ENCODE data around the gene WASF1.
"Not testable (repeated sequence)": the region's sequence is repeated elsewhere in the genome, so short reads cannot be mapped to it uniquely, and the experiment has no call there.

WASF1 gene

DNA sequence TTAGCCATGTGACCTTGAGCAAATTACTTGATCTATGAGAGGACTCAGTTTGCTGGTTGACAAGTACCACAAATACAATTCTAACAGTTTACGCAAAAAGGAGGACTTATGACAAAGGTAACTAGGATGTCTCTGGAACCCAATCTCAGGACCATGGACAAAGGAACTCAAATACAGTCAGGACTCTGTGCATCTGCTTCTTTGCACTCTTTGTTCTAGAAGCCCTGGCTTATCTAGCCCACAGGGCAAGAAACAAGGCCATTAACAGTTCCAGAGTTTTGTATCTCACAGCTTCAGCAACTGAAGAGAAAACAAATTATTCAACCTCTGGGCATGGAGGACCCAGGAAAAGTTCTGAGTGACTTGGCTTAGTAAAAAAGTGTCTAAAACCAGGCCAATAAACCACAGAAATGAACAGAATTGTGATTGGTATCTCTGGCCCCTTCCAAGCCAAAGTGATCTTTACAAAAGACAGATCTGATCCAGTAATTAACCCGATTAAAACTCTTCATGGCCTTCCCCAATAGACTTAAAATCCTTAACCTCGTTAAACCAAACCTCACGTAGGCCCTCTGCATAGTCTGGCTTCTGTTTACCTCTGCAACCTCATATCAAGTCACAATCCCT, 5.9 kb downstream of the WASF1 start:
- no peak for DNase-seq

DNA sequence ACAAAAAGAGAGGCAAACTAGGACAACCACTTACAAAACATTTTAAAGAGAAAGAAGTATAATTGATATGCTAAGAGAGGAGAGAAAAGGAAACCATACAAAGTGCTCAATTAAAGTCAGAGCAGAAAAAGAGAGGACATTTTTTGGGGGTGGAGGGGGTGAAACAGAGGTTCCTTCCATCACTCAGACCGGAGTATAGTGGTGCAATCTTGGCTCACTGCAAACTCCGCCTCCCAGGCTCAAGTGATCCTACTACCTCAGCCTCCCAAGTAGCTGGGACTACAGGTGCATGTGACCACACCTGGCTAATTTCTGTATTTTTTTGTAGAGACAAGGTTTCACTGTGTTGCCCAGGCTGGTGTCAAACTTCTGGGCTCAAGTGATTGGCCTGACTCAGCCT, 9.4 kb downstream of the WASF1 start:
- no peak for DNase-seq

DNA sequence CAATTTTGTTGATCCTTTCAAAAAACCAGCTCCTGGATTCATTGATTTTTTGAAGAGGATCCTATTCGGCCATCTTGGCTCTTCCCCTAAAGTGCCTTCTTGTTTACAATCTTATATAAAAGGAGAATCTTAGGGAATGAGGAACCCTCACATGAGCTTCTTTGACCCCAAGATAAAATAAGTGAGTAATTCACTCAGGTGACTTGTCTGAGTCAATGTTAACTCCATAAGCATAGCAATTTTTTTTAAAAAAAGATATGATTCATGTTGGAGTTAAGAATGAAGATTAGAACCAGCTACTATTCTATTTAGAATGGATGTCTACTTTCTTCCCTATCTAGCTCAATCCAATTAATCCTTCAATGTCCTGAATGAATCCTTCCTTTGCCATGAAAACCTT, 21.0 kb downstream of the WASF1 start:
- no peak for DNase-seq

DNA sequence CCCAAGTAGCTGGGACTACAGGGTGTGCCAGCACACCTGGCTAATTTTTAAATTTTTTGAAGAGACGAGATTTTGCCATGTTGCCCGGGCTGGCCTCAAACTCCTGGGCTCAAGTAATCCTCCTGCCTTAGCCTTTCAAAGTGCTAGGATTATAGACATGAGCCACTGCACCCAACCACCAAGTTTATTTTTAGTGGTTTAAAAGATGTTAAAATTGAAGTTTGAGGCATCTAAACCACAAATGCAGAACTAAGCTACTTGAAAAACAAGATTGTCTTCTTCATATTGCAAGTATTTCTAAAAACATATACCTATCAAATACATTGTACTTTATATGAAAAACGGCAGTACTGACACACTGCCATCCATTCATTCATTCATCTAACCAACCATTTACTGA, 31.6 kb downstream of the WASF1 start:
- no peak for DNase-seq

DNA sequence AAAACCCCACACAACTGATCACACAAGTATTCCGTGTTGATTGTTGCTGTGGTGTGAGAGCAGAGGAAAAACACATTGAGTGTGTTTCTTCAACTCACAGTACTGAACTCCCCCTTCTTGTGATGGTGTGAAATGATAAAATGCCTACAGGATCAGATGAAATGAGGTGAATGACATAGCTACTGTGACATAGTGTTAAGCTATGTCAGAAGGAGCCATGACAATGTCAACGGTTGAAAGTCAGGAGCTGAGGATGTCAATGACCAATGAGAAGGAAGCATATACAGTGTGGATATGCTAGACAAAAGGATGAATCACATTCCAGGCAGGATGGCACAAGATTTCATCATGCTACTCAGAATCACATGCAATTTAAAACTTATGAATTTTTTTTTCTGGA, 38.8 kb downstream of the WASF1 start:
- DNase-seq, result peak; percentile 84

DNA sequence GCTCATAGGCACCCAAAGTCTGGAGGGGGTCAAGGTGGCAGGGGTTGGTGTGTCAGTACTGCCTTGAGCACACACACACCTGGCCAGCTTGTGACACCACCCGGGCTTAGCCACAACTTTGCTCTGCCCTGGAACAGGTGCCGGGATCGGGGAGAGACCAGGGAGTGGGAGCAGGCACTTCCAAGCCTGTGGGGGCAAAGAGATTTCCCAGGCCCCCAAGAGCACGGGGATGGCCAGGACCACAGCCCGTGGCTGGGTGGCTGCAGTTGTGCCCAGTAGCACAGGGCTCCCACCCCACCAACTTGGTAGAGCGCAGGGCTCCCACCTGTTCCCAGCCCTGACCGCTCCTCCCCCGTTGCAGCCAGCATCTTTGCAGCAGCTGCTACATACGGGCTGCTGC, 40.4 kb downstream of the WASF1 start:
- DNase-seq, result no peak

DNA sequence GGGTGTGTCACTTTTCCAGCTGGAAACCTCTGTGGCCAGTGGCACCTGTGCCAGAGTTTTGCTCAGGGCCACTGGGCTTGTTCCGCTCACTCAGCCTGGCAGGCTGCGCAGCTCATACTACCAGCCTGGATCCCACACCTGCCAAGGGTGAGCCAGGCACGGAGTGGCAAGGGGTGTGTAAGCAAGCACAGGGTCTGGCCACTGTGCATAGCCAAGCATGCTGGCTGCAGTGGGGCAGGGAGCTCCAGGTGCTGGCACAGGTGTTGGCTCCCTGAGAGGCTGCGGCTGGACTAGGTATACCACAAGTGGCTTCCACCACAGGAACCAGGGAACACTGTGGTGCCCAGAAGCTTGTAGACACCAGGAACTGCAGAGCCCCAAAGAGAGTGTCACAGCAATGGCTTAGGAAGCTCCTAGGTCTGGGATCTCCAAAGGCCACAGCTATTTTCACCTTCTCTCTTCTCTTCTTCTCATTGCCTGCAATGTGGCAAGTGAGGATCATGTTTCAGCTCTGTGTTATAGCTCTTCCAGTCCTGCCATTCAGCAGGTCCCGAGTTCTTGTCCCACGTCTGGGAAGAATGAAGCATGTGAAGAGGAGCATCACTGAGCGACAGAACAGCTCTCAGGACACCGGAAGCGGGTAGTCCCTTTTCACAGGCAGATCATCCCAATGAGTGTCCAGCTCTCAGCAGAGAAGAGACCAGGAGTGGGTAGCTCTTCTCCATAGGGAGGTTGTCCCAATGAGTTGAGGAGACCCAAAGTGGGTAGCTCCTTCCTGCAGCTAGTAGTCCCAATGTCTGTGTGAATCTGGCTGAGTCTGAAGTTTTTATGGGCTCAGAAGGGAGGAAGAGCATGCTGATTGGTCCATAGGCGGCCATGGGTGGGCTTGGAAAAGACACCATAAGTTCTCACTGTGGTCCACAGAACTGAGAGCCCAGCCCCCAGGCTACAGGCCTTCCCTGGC, 41.3 kb downstream of the WASF1 start:
- no peak for DNase-seq

DNA sequence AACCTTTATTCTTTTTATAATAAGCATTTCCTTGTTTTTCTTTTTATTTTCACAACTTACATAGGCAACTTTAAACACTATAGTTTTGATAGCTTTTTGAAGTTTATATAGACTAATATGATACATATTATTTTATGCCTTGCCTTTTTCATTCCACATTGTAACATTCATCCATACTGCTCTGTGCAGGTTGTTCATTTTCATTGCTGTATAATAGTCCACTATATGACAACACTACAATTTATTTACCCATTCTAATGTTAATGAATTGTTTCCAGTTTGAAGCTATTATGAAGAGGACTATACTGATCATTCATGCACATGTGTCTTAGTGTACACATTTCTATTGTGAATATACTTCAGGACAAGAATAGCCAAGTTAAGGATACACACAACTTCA, 49.1 kb downstream of the WASF1 start:
- no peak for DNase-seq

DNA sequence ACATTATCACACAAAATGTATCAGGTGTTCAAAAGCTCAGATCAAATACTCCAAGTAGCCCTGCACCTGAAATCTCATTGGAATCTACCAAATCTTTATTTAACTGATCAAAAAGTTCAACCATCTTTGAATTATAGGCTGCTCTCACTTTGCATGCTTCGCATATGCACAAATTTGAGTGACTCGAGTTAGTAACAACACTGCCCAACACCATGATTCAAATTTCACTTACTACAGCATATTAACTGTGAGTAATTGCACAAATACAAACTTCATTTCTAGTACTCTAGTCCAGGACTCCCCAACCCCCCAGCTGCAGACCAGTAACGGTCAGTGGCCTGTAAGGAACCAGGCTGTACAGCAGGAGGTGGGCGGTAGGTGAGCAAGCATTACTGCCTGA, 51.1 kb downstream of the WASF1 start:
- no peak for DNase-seq

DNA sequence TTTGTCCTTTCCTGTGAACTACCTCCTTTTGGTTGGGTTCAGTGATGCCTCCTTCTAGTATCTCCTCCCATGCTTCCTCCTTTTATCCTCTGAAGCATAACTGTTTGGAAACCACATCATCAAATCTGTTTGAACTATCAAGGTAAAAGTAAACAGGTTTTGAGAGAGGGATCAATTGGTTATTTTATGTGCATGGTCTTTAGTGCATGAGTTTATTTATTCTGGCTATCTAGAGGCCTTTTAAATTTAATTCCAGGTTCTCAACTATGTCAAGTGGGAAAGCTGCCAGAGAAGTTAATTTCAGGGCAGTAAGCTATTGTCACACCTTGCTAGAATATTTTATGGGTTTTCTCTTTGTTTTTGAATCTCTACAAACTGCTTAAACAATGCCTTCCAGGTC, 54.1 kb downstream of the WASF1 start:
- DNase-seq, result no peak

DNA sequence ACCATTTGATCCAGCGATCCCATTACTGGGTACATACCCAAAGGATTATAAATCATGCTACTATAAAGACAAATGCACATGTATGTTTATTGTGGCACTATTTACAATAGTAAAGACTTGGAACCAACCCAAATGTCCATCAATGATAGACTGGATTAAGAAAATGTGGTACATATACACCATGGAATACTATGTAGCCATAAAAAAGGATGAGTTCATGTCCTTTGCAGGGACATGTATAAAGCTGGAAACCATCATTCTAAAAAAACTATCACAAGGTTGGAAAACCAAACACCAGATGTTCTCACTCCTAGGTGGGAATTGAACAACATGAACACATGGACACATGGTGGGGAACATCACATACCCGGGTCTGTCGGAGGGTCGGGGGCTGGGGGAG, 57.8 kb downstream of the WASF1 start:
- DNase-seq, result not testable (repeated sequence)

DNA sequence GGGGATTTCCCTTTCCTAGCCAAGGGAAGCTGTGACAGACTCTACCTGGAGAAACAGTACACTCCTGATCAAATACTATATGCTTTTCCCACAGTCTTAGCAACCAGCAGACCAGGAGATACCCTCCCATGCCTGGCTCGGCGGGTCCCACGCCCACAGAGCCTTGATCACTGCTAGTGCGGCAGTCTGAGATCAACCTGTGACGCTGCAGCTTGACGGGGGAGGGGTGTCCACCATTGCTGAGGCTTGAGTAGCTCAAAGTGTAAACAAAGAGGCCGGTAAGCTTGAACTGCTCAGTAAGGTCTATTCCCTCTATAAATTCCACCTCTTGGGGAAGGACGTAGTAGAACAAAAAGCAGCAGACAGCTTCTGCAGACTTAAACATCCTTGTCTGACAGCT, 63.2 kb downstream of the WASF1 start:
- no peak for DNase-seq

DNA sequence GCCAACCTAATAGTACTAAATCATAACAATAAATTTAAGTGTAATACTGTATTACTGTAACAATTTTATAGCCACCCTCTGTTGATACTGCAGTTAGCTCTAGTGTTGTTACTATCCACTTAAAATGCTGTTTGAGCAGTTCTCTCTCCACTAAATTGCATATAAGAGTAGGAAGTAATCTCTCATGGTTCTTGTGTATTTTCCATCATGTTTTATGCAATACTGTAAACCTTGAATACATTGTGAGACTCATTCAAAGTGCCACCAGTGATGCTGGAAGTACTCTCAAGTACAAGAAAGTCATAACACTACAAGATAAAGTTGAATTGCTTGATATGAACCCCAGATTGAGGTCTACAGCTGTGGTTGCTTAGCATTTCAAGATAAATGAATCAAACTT, 65.5 kb downstream of the WASF1 start:
- DNase-seq, result no peak

DNA sequence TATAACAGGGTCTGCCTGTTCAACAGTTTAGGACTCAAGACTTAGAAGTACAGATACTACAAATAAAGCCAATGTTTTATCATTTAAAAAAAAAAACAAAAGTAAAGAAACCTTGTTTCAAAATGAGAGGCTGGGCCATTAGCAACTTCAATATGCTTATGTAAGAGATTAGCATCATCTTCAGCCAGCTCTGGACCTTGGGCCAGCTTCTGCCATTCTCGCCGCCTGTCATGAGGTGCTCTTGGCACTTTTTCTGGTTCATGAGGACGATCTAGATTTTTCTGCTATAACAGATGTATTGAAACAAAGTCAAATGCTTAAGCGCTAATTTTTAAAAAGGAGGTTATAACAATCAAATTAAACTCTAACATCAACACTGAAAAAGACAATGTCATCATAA, 74.2 kb downstream of the WASF1 start:
- no peak for DNase-seq

DNA sequence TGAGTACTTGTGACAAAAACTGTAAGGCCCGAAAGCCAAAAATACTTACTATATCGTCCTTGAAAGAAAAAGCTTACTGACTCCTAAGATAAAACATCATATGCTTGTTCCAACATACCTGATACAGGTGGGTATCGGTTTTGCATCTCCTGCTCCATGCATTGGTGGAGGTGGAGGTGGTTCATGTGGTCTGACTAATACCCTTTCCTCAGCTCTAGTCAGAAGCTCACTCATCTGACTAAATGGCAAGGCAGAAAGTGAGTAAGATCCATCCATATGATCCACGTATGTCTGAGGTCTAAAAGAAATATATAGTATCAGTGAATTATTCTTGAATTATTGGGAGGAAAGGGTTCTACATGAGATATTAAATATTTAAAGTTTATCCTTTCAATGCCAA, 76.2 kb downstream of the WASF1 start:
- DNase-seq, result no peak

DNA sequence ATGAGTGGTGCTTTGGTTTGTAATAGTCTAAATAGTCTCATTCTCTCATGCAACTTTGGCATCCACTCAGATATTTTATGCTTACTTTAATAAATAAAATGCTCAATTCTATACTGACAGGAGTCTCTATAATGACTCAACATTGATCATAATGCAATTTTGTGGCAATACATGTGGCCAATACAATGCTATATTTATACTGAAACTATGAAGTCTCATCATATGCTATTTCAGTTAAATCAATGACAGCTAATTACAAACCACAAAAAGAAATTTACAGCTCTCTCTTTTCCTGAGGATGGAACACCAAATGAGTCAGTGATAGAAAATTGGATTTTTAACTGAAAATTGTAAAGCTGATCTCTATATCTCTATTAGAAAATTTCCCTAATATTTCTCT, 77.1 kb downstream of the WASF1 start:
- peak; percentile 67 for DNase-seq

DNA sequence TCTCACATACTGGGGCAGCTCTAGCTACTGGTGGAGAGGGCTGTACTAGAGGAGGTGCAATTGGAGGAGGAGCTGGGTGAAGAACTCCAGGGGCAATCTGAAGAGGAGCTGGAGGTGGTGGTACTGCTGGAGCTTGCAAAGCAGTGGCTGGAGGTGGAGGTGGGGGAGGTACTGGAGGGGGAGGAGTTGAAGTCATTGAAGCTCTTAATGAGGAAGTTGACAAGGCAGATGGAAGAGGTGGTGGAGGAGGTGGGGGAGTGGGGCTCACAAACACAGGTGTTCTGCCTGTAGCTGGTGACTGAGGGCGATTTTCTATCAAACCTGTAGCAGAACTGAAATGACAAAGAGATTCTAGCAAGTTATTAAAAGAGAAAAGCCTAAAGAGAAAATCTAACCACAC, 77.6 kb downstream of the WASF1 start:
- no peak for DNase-seq

DNA sequence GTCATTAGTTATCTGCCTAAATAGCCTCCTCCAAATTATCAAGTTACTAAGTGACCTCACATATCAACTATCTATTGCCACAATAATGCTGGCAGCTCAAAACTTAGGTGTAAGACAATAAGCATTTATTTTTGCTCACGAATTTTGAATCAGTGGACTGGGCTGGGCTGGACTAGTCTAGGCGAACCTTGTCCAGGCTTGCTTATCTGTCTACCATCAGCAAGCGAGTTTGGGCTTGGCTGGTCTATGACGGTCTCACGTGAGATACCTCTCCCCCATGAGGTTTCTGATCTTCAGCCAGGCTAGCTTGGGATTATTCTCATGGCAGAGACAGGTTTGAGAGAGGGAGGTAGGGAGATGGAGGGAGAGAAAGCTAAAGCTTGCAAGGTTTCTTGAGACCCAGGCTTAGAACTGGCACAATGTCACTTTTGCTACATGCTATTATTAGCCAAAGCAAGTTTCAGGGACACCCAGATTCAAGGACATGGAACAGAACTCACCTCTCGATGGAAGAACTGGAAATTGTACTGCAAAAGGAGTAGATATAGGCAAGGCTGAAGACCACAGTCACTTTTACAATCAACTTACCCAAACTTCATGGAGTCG, 80.9 kb downstream of the WASF1 start:
- no peak for DNase-seq

DNA sequence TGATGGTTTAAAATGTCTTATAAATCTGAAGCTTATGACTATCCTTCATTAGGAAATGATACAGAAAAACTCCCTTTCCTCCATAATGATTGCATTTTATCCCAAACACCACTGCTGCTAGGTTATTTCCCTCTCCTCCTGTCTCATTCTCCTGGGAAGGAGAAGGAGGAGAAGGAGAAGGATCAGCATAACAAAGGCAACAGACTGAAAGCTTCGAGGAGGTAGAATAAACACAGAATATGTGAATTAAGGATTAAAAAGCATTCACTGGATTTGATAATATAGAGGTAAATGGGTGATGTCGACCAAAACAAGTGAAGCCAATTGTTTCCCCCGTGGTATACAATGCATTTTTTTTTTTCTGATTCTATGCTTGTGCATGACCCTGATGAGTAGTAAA, 82.0 kb downstream of the WASF1 start:
- DNase-seq, result no peak

DNA sequence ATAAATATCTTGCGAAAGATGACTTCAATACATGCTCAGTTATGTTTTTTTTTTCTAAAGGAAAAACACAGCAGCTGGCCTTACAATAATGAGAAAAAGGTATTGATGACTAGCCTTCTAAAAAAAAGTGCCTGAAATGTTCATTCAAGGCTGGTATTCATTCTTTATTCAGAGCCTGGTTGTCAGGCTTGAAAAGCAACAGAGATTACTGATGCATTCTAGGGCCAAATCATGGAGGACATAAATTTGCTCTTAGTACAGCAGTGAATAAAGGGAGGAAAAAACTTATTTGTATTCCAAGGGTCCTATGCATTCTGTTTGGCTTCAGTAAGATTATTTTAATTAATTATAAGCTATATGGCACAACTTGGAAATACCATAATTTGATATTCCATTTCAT, 83.5 kb downstream of the WASF1 start:
- DNase-seq, result no peak

DNA sequence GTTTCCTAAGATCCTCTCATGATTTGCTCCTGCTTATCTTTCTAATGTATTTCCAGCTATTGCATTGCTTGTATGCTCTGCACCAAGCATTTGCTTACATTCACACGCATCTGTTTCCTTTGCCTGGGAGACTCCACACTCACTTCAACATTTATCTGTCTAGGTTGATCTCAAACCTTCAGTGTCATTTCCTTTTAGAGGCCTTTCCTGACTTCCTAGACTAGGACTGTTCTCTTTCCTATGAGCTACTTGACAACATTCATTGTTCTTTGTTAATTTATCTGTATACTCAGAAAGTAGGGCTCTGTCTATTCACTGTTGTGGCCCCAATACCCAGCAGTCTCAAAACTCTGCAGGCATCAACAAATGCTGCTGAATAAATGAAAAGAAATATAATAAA, 84.4 kb downstream of the WASF1 start:
- no peak for DNase-seq

DNA sequence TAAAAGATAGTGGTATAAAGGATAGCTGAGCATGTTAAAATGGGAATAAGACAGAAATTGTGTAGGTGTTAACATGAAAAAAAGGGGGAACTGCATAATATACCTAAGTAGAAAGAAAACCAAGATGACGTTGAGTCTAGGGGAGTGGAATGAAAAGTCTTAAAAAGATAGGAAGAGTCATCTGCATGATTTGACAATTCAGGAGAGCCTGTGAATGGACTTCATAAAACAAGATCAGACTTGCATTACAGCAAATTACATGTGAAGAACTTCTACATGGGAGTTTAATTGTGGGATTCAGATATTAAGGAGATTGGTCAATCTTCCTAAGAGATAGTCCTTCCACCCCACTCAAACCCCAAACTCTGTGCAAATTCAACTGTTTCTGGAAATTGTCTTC, 85.5 kb downstream of the WASF1 start:
- DNase-seq, result no peak

DNA sequence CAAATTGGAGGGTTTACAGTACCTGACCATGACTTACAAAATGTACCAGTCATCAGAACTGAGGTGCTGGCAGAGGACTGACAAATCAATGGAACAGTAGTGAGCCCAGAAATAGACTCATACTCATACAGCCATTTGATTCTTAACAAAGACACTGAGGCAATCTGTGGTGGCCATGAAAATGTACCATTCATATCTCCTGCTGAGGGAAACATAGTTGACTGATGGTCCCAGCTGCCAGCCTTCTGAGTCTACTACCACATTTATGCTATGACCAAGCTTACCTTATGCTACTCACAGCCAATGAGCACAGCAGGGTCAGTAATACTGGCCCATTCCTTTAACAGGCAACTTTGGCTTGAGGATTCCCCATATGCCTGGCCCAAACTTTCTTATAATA, 88.6 kb downstream of the WASF1 start:
- no peak for DNase-seq

DNA sequence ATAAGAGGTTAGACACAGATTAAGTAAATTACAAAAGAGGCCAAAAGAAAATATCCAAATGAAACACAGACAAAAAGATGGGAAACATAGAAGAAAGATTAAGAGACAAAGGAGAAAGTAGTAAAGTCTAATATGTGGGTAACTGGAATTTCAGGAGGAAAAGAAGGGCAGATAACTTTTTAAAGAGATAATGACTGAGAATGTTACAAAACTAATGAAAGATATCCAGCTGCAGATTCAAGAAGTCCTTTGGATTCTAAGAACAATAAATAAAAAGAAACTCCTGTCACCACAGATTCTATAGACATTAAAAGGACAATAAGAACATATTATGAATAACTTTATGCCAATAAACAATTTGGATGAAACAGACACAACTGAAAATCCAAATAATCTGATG, 90.1 kb downstream of the WASF1 start:
- DNase-seq, result no peak
